Gastrocnemius medialis (tissue), 4 donors: ENCODE results near the gene PLCB1. TPM values are rescaled to one million over a fixed set of nuclear protein-coding genes. Genes with fewer than 3 reads are reported as not detected.

Experiments used
- ATAC-seq, 2 donors: fragments of 150-250 bp; one replicate each; pipeline ENCODE4 v1.9.1; 2016
- DNase-seq, 2 donors: peaks; one replicate each; pipeline ENCODE4 v3.0.0-alpha.2; 2019
- H3K27ac ChIP-seq, 4 donors: fragments of 200-600 bp; sonication (generic); 1 replicate in 1 of 4; 2 replicates in 3 of 4; pipeline ENCODE4 v1.5.1; 2016 to 2018; ENCODE audit warnings: mild to moderate bottlenecking in 2 of 4, moderate library complexity in 1 of 4
- H3K27me3 ChIP-seq, 3 donors: fragments of 200-600 bp; sonication (generic) in 2 of 3; 1 replicate in 1 of 3; 2 replicates in 2 of 3; pipeline versions ENCODE4 v1.5.1 to v1.6.0; 2016 to 2019; ENCODE audit warnings: mild to moderate bottlenecking in 1 of 3, moderate library complexity in 1 of 3
- H3K36me3 ChIP-seq, 2 donors: fragments of 200-600 bp; sonication (generic) in 1 of 2; one replicate each; pipeline ENCODE4 v1.5.1; 2017 to 2018
- H3K4me1 ChIP-seq, 2 donors: fragments of 200-600 bp; sonication (generic) in 1 of 2; one replicate each; pipeline ENCODE4 v1.5.1; 2016 to 2017; ENCODE audit warnings: mild to moderate bottlenecking in 2 of 2
- H3K4me3 ChIP-seq, 4 donors: fragments of 200-600 bp; sonication (generic) in 3 of 4; 1 replicate in 1 of 4; 2 replicates in 3 of 4; pipeline ENCODE4 v1.5.1; 2016 to 2019; ENCODE audit warnings: mild to moderate bottlenecking in 2 of 4
- H3K9me3 ChIP-seq, 3 donors: fragments of 200-600 bp; sonication (generic) in 2 of 3; 1 replicate in 1 of 3; 2 replicates in 2 of 3; pipeline ENCODE4 v1.5.1; 2016 to 2019
- CTCF ChIP-seq, 5 experiments: fragments of 450-650 bp in 3 of 5; fragments of 200-600 bp in 2 of 5; sonication (generic) in 2 of 5; IDR thresholded peaks in 4 of 5; conservative IDR thresholded peaks in 1 of 5; 1 replicate in 4 of 5; 2 replicates in 1 of 5; pipeline ENCODE4 v1.5.1; 2016 to 2019; ENCODE audit warnings: antibody characterized with exemption in 5 of 5, mild to moderate bottlenecking in 3 of 5, moderate library complexity in 3 of 5
- POLR2A ChIP-seq, 2 donors: fragments of 450-650 bp; IDR thresholded peaks; one replicate each; pipeline ENCODE4 v1.6.1; 2017; ENCODE audit warnings: antibody characterized with exemption in 2 of 2, mild to moderate bottlenecking in 2 of 2, moderate library complexity in 2 of 2
- in situ Hi-C, 4 donors: fragments of 200-750 bp; cut with MboI; loops; one replicate each; pipeline versions ENCODE4 v1.15.0 to v1.8.0; 2017; ENCODE audit warnings: low sequenced_read_pairs in 4 of 4
- intact Hi-C: fragments of 100-400 bp; cut with DNase I; formaldehyde crosslinking; loops from one replicate; pipeline ENCODE4 v1.15.1; 2023; ENCODE audit warnings: low total_unique reads
- total RNA-seq, 4 donors: library from RNA; depleted of rRNA; stranded (reverse); fragments of >200 nt; gene quantifications; one replicate each; pipeline versions ENCODE4 v1.1.0 to v1.2.3, GENCODE V29; 2016

The PLCB1 gene
- total RNA-seq, 4 donors from 2014 or later, result 4.1 to 10.0 (median 7.6) TPM

GRCh38 chr20:8867038-8867740 is 735.1 kb downstream of the PLCB1 start:
- H3K4me3 ChIP-seq, result no peak overlapping the region
- no peaks in the 10 kb centered on the region for H3K9me3 ChIP-seq
- intact Hi-C loops (no loop called here), in situ Hi-C loops (loop anchor here in 1 of 4 donors (25.0 kb wide), 1 partner anchor 295 kb away; no protein-coding TSS in a partner anchor)
- TF ChIP-seq CTCF (IDR thresholded peaks at IDR 0.05 in 4 of 5, conservative IDR thresholded peaks at IDR 0.05 in 1 of 5), result no peak
- TF ChIP-seq POLR2A (IDR thresholded peaks at IDR 0.05), result no peak
- DNase-seq, result no peak
- no peaks in the 10 kb centered on the region for H3K27me3 ChIP-seq
- no peak for ATAC-seq
- no peaks in the 10 kb centered on the region for H3K36me3 ChIP-seq
- no peaks in the 10 kb centered on the region for H3K4me1 ChIP-seq
- H3K27ac ChIP-seq, result no peak overlapping the region

- DNase-seq (no peak), ATAC-seq (no peak)
- H3K27ac ChIP-seq, result no peak overlapping the region
- TF ChIP-seq POLR2A (IDR thresholded peaks at IDR 0.05), result no peak
- TF ChIP-seq CTCF (IDR thresholded peaks at IDR 0.05 in 4 of 5, conservative IDR thresholded peaks at IDR 0.05 in 1 of 5), result no peak
- H3K9me3 ChIP-seq, result no peaks in the 10 kb centered on the region
- no peak overlapping the region for H3K4me3 ChIP-seq
- in situ Hi-C loops, result loop anchor here in 1 of 4 donors (25.0 kb wide), 1 partner anchor 292 kb away; no protein-coding TSS in a partner anchor
- intact Hi-C loops, result no loop called here
- H3K36me3 ChIP-seq, result no peaks in the 10 kb centered on the region
- H3K27me3 ChIP-seq, result no peaks in the 10 kb centered on the region
- H3K4me1 ChIP-seq, result no peaks in the 10 kb centered on the region
Measured at GRCh38 chr20:8870652-8871051, 738.6 kb downstream of the PLCB1 start.

GRCh38 chr20:8874437-8874836 is 742.4 kb downstream of the PLCB1 start:
- Histone ChIP-seq H3K27ac (no peak overlapping the region), H3K36me3 (no peaks in the 10 kb centered on the region), H3K27me3 (no peaks in the 10 kb centered on the region), H3K9me3 (no peaks in the 10 kb centered on the region), H3K4me3 (no peak overlapping the region), H3K4me1 (no peaks in the 10 kb centered on the region)
- intact Hi-C loops, result no loop called here
- in situ Hi-C loops, result loop anchor here in 1 of 4 donors (25.0 kb wide), 1 partner anchor 288 kb away; no protein-coding TSS in a partner anchor
- TF ChIP-seq POLR2A (IDR thresholded peaks at IDR 0.05) (no peak), CTCF (IDR thresholded peaks at IDR 0.05 in 4 of 5, conservative IDR thresholded peaks at IDR 0.05 in 1 of 5) (no peak)
- no peak for ATAC-seq
- no peak for DNase-seq

- Histone ChIP-seq H3K4me1 (no peaks in the 10 kb centered on the region), H3K9me3 (no peaks in the 10 kb centered on the region), H3K27me3 (no peaks in the 10 kb centered on the region), H3K36me3 (no peaks in the 10 kb centered on the region), H3K4me3 (no peak overlapping the region), H3K27ac (no peak overlapping the region)
- no peak for TF ChIP-seq POLR2A (IDR thresholded peaks at IDR 0.05)
- intact Hi-C loops, result no loop called here
- DNase-seq (no peak), ATAC-seq (no peak)
- in situ Hi-C loops, result loop anchor here in 1 of 4 donors (25.0 kb wide), 1 partner anchor 88 kb away; no protein-coding TSS in a partner anchor
Measured at GRCh38 chr20:8875586-8875985, 743.5 kb downstream of the PLCB1 start.

GRCh38 chr20:8876366-8876765 is 744.3 kb downstream of the PLCB1 start:
- intact Hi-C loops, result no loop called here
- Histone ChIP-seq H3K9me3 (no peaks in the 10 kb centered on the region), H3K27me3 (no peaks in the 10 kb centered on the region), H3K27ac (no peak overlapping the region), H3K4me3 (no peak overlapping the region), H3K36me3 (no peaks in the 10 kb centered on the region), H3K4me1 (no peaks in the 10 kb centered on the region)
- DNase-seq (no peak), ATAC-seq (no peak)
- in situ Hi-C loops, result loop anchor here in 1 of 4 donors (25.0 kb wide), 1 partner anchor 89 kb away; no protein-coding TSS in a partner anchor
- TF ChIP-seq POLR2A (IDR thresholded peaks at IDR 0.05) (no peak), CTCF (IDR thresholded peaks at IDR 0.05 in 4 of 5, conservative IDR thresholded peaks at IDR 0.05 in 1 of 5) (no peak)
